ENCODE measurements around the gene FOXK1.

GRCh38 chr7:4684846-4685245 lies 2.8 kb downstream of the FOXK1 start:
- TF ChIP-seq CTCF (IDR thresholded peaks at IDR 0.05) (no peak), POLR2A (IDR thresholded peaks at IDR 0.05) (no peak), POLR2AphosphoS5 (IDR thresholded peaks at IDR 0.05) (no peak)

Data from upper lobe of left lung (tissue), 4 donors.